ENCODE data around the gene RO60.

DNA sequence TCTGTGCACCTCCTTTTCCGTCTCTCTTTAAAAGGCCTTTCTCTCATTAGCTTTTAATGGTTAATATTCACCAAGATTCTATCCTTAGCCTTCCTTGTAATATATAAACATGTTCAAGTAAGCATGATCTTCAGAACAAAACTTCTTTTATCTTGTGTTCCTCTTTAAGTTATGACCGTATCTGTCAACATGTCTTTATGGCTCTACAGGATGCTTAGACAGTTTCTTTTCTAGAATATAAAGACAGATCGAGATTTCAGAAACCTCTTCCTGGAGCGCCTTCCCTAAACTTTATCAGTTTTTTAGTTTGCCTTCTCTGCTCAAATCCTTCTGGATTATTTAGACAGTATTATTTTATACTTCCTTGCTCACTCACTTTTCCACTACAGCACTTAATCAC, 7.2 kb downstream of the RO60 start:
- TF ChIP-seq CTCF (conservative IDR thresholded peaks at IDR 0.05; ENCODE audit: low read depth, low read length) = no peak
- no peak for TF ChIP-seq EZH2 (IDR thresholded peaks at IDR 0.05; ENCODE audit: borderline replicate concordance, low read depth, low read length, poor library complexity, severe bottlenecking)
